A375 (cell line): ENCODE measurements around the gene ZNF223. TPM values are rescaled to one million over a fixed set of nuclear protein-coding genes. Genes with fewer than 3 reads are reported as not detected.

ENCODE experiments used
- small RNA-seq: library from RNA; depleted of rRNA; stranded (forward); fragments of <200 nt; gene quantifications from one replicate; pipeline ENCODE3, GENCODE V24; 2014
- total RNA-seq: library from RNA; depleted of rRNA; stranded (reverse); fragments of >200 nt; shearing (Covaris generic); gene quantifications from 2 replicates; pipeline ENCODE4 v1.2.3, GENCODE V29; 2014; rRNA removed

The ZNF223 gene
- total RNA-seq: 1.7 and 3.0 TPM in 2 replicates

GRCh38 chr19:44051650-44052402 lies at the start of gene ZNF223:
Gene ZNF223, plus strand, starts transcription at chr19:44052036. Its CDS starts 3,141 bp downstream, at chr19:44055177.

GRCh38 chr19:44002566-44003460 lies 49.0 kb upstream of the ZNF223 start, which contains the start of gene ZNF230:
Gene ZNF230, plus strand, starts transcription at chr19:44002957. Its CDS starts 4,122 bp downstream, at chr19:44007079.

GRCh38 chr19:44025217-44025936 lies 26.5 kb upstream of the ZNF223 start, which contains the start of gene ZNF222:
Gene ZNF222, plus strand, starts transcription at chr19:44025379. Its CDS starts 58 bp downstream, at chr19:44025437.

GRCh38 chr19:44071824-44072542 lies 20.1 kb downstream of the ZNF223 start, which contains the start of gene ZNF284:
Gene ZNF284, plus strand, starts transcription at chr19:44072159. Its CDS starts 4,231 bp downstream, at chr19:44076390.

GRCh38 chr19:44093931-44094765 lies 42.3 kb downstream of the ZNF223 start, which contains the start of gene ZNF224:
Gene ZNF224, plus strand, starts transcription at chr19:44094361. Its CDS starts 3,513 bp downstream, at chr19:44097874.

GRCh38 chr19:44113138-44113783 lies 61.4 kb downstream of the ZNF223 start, which contains the start of gene ZNF225:
Gene ZNF225, plus strand, starts transcription at chr19:44113399. Its CDS starts 2,429 bp downstream, at chr19:44115828.

Small RNA genes lying within 50 kb of the gene (small RNA-seq; reads per million reads assigned to genes)
- not detected for gene RNU6-902P

Other genes starting within 250 kb of the ZNF223 start
- 1.0 and 4.5 TPM in 2 replicates for gene LYPD5, start 249.6 kb upstream of the ZNF223 start, total RNA-seq
- 10.3 and 11.0 TPM in 2 replicates for gene ZNF283, start 224.7 kb upstream of the ZNF223 start, total RNA-seq
- 1.2 and 1.5 TPM in 2 replicates for gene ZNF404, start 168.1 kb upstream of the ZNF223 start, total RNA-seq
- 20.8 and 23.7 TPM in 2 replicates for gene ZNF45, start 116.8 kb upstream of the ZNF223 start, total RNA-seq
- 3.3 and 4.5 TPM in 2 replicates for gene ZNF221, start 100.8 kb upstream of the ZNF223 start, total RNA-seq
- 10.7 and 11.9 TPM in 2 replicates for gene ZNF155, start 67.8 kb upstream of the ZNF223 start, total RNA-seq
- gene ZNF230, start 49.1 kb upstream of the ZNF223 start, total RNA-seq: 1.8 and 2.0 TPM in 2 replicates
- gene ZNF222, start 26.7 kb upstream of the ZNF223 start, total RNA-seq: 5.7 and 8.8 TPM in 2 replicates
- 1.2 and 1.7 TPM in 2 replicates for gene ZNF284, start 20.1 kb downstream of the ZNF223 start, total RNA-seq
- 14.1 and 15.5 TPM in 2 replicates for gene ZNF224, start 42.3 kb downstream of the ZNF223 start, total RNA-seq
- 3.8 and 5.5 TPM in 2 replicates for gene ZNF225, start 61.4 kb downstream of the ZNF223 start, total RNA-seq
- 5.8 and 7.5 TPM in 2 replicates for gene ZNF234, start 89.5 kb downstream of the ZNF223 start, total RNA-seq
- gene ZNF226, start 113.1 kb downstream of the ZNF223 start, total RNA-seq: 20.4 and 34.4 TPM in 2 replicates
- gene ZNF227, start 160.5 kb downstream of the ZNF223 start, total RNA-seq: 25.0 and 30.4 TPM in 2 replicates
- gene ZNF233, start 207.8 kb downstream of the ZNF223 start, total RNA-seq: 0.34 and 0.53 TPM in 2 replicates